HG03025 (cell line): ENCODE results near the gene GPC6.
A peak's percentile ranks its signal among the peaks of the same experiment; 100 is the strongest.

Source experiments
- ATAC-seq: cut with Tn5 transposase; IDR thresholded peaks from one replicate; pipeline ENCODE4 v1.9.1; 2021; ENCODE audit warnings: mild to moderate bottlenecking, moderate library complexity; ENCODE audit not compliant: unreplicated experiment, low FRiP score

The GPC6 gene

DNA sequence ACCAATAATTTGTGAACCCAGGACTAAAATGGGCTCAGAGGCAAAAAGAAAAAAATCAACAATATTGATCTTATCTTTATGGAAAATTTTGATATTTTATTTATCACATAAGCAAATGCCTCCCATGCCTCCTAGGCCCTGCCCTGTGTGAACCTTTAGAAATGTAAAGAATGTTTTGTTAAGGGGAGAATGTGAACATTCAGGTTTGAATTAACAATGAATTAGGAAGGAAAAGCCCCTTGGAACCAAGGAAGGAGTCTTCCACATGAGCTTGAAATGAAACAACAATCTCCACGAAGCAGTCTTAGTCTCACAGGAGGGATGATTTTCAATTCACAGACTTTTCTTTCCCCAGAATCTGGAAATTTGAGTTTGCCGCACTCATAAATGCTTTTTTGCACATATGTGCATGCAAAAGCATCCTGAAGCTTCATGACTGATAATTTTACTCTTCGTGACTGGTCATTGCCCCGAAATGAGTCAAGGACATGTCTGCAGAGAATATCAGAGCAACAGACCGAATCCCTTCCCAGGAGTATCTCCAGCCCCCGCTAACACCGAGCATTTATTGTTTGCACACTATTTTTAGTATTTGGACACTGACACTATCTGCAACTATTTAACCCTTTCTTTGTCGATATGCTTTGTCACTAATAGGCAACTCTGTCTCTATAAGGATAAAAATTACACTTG, 1117.7 kb downstream of the GPC6 start:
- ATAC-seq: no peak

DNA sequence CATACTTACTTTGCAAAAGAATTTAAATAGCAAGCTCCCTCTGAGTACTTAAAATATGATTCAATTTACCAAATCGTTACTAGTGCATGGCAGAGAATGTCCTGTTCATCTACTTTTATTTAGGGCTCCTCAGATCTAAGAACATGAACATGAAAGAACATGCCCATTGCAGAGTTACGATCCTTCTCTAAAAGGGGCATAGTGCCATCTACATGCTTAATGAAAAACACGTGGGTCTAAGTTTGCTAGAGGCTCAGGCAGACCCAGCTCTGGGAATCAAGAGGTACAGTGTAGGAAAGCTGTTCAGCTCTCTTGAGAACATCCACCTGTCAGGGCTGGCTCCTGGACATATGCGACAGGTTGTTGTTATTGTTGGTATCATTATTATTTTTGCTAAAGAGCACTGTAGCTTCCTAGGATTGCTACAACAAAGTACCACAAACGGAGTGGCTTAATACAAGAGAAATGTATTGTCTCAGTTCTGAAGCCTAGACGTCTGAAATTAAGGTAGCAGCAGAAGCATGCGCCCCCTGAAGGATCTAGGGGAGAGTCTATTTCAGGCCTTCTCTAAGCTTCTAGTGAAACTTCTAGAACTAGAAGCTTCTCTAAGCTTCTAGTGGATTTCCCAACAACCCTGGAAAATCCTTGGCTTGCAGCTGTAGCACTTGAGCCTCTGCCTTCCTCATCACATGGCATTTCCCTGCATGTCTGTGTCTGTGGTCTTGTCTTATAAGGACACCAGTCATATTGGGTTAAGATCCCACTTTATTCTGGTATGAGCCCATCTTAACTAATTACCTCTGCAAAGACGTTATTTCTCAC, 1119.0 kb downstream of the GPC6 start:
- no peak for ATAC-seq

DNA sequence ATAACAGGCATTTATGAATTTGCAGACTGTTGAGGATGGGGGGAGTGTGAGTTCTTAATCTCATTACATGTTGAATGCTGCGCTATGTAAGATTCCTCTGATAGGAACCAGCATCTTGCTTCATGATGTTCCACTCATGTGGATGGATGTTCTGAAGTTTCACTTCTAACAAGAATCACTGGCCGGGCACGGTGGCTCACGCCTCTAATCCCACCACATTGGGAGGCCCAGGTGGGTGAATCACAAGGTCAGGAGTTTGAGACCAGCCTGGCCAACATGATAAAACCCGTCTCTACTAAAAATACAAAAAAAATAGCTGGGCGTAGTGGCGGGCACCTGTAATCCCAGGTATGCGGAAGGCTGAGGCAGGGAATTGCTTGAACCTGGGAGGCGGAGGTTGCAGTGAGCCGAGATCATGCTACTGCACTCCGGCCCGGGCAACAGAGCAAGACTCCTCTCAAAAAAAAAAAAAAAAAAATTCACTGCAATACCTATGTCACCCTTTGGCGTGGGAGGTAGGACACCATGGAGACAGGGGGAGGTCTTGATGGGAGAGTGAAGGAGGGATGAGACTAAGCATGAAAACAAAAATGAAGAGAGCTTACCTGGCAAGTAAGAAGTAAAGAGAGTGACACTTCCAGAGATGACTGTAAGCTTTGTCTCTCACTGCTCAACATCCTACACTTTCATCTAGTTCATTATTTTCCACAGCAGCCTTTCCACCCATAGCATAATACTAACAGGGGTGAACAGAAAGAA, 1119.8 kb downstream of the GPC6 start:
- ATAC-seq: no peak

DNA sequence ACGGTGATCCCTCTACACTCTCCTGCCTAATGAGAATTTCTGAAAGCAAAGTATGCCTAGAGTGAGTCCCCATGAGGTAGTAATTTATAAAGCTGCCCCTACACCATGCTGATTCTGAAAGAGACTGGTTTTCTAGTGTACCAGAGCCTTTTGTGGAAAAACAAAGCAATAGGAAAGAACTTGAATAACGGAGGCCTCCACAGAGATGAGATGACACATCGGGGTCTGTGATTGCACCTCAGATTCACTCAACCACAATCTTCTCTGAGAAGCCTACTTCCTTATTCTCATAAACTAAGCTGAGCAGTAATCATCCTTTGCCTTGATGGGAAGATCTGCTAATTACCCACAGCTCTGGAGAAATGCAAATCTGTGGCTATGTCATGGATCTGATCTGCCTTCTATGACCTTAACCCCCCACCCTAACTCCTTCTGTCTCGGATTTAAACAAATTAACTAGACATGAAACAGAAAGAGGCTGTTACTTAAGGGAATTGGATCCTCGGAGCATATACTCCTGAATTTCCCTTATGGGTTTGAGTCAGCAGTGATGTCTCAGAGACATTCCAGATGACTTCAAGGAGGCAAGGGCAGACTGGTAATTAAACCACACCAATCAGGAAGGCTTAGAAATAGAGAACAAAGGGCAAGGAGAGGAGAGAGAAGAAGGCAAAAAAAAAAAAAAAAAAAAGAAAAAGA, 1124.8 kb downstream of the GPC6 start:
- no peak for ATAC-seq

DNA sequence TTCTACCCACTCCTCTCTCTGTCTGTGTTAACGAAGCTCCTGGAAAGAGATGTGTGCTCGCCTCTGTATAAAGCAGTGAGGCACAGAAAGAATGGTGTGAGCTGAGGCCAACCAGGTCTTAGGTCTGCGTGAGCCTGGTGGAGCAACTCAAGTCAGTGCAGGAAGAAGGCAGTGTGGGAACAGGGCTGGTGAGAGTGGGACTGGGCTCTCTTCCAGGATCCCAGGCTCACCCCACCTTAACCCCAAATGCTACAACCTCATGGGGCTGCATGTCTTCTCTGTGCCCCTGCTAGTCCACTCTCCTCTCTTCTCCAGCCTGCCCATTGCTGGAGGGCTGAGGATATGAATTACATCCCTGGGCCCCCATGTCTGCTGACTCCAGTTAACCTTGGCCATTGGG, 1125.5 kb downstream of the GPC6 start:
- ATAC-seq: no peak

DNA sequence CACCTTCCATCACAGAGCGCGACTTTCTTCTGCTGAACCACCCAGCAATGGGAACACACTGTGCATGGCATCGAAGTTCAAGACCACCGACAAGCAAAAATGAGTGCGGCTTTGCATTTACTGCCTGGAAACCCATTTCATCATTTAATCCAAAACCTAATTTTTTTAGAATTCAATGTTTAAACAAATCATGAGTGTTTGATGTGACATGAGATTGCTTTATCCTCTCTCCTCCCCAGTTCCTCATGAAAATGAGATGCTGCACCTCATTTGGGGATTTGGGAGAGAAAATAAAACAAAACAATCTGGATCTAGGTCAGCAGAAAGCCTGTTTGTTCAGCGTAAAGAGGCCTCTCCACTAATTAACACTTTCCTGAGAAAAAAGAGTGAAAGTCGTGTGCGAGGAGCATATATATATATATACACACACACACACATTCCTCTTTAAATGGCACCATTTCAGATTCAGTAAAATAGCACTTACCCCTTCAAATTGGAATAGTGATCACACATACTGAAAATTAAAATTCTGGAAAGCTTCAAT, 1126.6 kb downstream of the GPC6 start:
- ATAC-seq: no peak

DNA sequence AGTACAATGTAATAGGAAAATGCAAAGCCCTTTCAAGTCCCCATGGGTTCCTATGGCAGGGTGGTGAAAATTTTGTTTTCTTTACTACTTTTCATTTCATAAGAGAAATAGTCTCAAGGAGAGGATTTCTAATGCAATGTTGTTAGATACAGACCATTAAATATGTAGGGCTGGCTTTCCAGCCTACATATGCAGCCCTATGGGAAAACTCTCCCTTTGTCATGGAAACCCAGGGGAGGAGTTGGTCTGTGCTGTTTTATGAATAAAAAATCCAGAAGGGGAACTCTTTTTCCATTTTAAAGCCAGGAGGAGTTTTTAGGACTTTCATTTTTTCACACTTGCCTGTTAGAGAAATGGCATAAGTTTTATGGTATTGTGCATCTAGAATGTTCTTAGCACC, 1133.3 kb downstream of the GPC6 start:
- ATAC-seq: no peak

DNA sequence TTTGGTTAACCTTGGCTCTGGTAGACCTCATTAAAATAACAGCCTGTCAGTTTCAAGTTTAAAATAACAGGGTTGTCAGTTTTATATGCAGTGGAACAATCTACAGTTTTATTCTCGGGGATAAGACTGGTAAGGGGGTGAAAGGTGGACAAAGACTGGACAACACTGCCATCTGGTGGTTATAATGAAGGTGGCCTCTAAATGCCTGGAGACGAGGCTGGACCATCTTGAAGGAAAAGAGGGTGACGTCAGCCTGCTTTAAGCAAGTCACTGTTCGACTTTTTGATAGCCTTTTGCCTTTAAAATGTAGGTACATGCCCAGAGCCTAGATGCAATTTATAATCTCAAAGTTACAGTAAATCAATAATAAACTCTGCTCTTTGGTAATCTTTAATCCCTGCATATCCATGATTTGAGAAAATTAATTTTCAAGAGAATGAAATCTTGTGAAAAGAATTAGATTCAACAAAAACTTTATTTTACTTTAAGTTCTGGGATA, 1135.9 kb downstream of the GPC6 start:
- peak; percentile 95 for ATAC-seq

DNA sequence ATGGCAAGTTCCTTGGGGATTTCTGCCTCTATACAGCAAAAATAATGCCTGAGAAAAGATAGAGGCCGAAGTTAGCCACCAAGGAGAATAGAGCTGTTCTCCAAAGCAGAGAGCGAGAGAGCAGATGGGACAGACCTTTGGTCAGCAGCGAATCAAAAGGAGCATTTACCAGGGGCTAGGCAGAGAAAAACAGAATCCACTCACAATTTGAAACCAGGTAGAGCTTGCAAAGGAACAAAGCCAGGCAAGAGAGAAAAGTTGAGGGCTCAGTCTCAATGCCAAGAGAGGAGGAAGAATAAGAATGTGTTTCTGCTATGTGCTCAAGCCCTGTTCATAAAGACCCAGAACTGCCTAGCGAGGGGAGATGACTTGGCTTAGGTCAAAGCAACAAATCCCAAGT, 1140.1 kb downstream of the GPC6 start:
- no peak for ATAC-seq

DNA sequence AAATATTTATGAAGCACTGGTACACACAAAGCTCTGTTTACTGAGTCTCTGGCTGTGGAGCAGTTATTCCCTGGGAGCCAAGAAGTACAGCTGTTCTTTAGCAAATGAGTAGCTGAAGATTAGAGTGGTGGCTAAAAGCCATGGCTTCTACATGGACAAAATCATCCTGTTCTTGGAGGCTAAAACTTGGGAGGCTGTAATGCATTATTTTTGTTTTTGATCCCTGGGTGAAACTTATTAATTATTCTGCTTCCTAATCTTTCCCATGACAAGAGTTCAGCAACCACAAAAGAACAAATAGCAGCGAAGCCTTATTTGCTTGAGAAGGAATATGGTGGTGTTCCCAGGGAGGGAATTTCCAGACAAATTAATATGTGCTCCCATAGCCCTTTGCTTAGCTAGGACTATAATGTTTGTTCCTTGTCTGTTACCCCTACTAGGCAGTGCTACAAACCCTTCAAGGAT, 1143.4 kb downstream of the GPC6 start:
- no peak for ATAC-seq

DNA sequence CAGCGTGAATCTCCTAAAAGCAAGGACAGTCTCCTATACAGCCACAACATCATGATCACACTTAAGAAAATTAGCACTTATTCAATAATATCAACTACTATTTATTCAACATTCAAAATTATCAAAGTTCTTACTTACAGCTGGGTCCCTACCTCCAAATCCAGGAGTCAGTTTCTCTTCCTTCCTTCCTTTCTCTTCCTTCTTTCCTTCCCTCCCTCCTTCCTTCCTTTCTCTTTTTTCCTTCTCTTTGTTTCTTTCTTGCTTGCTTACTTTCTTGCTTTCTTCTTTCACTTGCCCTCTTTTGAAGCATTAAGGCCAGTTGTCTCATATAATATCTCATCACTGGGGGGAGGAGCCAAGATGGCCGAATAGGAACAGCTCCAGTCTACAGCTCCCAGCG, 1145.2 kb downstream of the GPC6 start:
- ATAC-seq: no peak

DNA sequence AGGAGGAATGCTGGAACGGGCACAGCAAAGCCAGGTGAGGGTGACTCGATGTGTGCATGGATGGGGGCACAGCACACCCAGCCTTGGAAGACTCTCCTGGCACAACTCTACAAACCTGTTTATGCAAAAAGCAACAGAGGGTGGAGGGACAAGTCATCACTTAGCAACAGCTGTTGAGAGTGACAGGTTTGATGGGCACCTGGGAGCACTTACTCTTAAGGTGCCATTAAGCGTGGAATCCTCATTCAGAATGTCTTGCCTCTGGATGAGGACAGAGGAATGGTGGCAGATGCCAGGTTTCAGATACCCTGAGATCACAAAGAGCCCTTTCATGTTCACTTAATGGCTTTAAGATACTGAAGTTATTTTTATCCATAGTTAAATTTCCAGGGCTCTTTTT, 1155.9 kb downstream of the GPC6 start:
- ATAC-seq: no peak

DNA sequence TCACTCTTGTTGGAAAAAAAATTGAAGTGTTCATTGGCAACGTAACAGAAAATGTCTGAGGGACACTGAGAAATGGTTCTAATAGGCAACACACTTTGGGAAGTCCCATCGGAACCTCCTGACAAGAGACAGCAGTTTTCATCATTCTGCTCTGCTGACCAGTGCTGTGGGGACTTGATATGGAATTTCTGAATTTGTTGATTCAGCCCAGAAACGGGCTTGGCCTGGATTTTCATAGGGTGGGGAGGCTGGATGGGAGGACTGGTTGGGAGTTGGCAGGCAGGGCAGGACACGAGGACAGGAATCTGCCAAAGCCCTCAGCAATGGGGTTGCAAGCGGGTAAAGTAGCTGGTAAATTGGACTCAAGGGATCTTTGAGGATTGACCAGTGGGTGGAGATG, 1156.4 kb downstream of the GPC6 start:
- no peak for ATAC-seq

DNA sequence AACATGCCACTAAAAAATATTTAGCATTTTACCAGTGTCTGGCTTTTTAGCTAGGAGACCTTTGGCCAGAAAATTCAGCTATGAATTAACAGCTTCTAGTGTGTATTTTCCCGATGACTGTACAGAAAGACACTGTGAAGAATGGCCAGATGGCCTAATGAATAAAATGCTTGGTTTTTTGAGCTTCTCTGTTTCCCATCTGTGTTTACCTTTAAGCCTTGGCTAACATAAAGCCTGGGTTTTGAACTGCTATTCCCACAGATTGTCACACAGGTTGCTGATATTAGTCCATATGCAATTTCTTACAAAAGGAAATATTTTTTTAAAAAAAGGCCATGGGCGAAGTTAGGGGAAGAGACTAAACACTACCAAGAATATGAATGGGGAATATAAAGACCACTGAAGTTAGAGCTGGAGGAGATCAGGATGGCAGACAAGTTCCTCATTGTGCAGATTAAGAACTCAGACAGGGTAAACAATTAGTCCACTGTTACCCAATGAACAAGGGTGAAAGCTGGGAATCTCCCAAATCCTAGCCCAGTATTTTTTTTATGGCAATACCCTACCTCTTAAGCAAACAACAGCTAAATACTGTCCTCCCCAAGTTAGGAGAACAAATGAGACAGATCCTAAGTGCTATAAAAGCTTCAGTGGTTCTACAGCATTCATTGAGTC, 1157.8 kb downstream of the GPC6 start:
- no peak for ATAC-seq

DNA sequence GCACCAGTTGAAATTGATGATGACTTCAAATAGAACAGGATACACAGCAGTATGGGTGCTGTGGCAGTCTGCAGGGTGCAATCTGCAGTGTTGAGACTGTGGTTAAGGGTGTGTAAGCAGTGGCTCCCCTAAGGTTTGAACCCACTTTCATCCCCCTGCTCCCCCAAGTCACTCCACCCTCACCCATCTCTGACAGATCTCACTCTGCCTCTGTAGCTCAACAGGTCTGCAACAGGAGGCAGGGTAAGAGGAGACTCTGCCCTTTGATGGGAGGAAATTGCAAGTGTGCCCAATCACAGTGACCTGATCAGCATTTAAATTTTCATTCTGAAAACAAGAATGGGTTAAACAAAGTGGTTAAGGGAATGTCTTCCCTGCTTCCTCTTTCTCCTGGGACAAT, 1160.4 kb downstream of the GPC6 start:
- no peak for ATAC-seq

DNA sequence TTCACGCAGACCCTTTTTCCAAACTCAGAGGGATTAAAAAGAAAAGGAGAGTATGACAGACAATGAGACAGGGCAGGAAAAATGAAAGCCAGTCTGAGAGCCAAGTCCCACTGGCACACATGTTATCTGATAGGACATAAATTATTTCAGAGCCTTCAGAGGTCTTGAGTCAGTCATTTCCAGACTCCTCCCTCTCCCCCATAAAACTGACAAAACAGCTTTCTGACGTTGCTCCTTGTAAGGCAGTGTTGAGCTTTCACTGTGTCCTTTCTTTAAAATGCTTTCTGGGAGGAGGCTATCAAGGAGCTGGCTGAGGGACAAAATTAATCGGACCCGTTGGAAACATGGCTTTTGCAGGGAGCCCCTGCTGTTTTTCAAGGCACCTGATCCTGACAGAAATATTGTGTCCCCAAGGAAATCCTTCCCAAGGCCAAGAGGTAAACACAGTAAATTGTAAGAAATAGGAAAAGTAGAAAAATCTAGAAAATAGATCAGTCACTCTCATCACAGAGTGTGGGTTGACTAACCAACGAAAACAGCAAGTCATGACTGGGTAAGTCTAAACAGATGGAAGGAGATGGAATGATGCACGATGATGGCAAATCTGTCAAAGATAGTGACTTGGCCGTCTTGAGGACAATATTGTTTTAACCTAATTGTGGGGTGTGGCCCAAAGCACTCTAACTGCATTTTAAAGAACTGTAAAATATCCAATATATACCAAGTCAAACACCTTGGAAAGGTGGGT, 1163.2 kb downstream of the GPC6 start:
- no peak for ATAC-seq

DNA sequence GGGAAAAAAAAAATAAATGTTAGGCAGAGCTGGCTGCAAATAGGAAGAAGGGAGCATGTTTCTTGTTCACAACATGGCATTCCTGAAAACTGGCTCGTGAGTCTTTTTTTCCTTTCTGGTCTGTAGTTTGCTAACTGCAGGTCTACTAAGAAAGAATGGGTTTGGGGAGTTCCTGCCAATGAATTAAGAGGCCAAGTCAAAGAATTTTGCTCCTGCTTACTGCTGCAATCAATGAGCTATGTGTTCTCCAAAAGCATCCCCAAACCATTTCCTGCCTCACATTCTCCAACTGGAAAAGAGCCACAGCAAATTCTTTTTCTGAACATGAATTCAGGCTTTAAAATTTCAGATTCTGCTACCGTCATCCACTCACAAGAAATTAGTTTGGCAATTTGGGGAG, 1164.3 kb downstream of the GPC6 start:
- ATAC-seq: no peak

DNA sequence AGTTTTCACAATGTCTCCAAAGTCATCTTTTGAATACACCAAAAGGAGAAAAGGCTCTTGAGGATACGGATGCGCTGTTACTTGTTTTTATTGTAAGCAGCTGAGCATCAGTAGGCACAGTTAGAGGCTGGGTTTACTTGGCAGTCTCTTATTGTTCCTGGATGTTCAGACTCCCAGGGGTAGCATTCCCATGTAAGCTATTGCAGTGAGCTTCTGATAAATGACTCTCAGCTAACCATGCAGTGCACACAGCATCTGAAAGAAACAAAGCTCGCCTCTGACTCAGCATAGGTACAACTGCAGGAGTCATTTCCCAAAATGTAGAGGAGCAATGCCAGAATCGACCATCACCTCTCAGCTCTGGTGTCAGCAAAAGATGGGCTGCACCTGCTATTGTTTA, 1168.1 kb downstream of the GPC6 start:
- no peak for ATAC-seq

DNA sequence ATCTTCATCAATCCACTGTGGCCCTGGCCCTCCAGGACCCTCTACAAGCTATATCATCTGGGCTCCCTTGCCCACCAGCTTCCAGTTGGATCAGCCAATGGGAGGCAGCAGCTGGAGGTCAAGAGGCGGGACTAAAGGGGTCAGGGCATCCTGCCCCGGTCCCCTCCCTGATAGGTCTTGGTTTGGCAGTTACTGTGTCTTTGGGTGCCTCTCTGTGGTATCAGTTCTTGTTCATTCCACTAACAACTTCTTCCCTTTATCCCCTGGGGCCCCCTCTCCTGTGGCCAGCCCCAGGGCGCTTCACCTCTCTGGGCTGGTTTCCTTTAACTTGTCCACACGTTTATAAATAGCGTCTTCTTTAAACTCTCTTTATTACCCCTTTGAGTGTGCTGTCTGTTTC, 1169.3 kb downstream of the GPC6 start:
- ATAC-seq: no peak
